HG02642 (cell line): ENCODE measurements around the gene VASH2.
"Not testable (repeated sequence)": the region's sequence is repeated elsewhere in the genome, so short reads cannot be mapped to it uniquely, and the experiment has no call there.

Experiments
- ATAC-seq: cut with Tn5 transposase; IDR thresholded peaks from one replicate; pipeline ENCODE4 v1.9.1; 2021; ENCODE audit warnings: mild to moderate bottlenecking; ENCODE audit not compliant: unreplicated experiment, poor library complexity

Gene VASH2

DNA sequence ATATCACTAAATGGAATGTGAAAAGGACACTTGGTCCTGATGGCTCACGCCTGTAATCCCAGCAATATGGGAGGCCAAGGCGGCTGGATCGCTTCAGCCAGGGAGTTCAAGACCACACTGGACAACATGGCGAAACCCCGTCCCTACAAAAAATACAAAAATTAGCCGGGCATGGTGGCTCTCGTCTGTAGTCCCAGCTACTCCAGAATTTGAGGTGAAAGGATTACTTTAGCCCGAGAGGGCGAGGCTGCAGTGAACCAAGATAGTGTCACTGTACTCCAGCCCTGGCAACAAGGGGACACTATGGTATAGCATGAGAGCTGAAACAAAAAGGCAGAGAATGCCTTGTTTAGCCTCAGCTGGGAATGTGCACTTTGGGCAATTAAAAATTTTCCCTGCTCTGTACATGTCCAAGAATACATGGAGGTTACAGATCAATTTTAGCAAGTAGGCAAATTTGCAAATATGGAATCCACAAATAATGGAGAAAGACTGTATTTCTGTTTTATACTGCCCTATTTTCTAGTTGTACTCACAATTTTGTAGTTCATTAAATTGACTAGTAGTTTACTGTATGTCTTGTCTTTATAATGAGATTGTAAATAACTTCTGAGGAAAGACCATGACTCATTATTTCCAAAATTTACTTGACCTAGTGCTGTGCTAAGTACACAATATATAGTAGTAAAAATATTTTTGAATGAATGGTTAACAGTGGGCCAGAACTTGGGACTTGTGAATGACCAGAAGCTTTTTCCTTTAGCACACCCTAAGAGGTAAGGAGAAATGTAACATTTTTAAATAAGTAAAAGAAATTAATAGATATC lies 67.3 kb downstream of the VASH2 start:
- no peak for ATAC-seq

DNA sequence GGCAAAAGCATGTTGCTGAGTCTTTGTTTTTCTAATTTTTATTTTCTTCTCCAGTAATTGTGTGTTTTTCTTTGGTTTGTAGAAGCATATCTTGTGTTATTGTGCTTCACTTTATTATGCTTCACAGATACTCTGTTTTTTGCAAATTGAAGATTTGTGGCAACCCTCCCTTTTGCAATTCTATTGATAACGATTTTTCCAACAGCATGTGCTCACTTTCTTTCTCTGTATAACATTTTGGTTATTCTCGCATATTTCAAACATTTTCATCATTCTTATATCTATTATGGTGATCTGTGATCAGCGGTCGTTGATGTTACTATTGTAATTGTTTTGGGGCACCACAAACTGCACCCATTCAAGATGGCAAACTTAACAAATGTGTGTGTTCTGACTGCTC lies 69.1 kb downstream of the VASH2 start:
- ATAC-seq: no peak

DNA sequence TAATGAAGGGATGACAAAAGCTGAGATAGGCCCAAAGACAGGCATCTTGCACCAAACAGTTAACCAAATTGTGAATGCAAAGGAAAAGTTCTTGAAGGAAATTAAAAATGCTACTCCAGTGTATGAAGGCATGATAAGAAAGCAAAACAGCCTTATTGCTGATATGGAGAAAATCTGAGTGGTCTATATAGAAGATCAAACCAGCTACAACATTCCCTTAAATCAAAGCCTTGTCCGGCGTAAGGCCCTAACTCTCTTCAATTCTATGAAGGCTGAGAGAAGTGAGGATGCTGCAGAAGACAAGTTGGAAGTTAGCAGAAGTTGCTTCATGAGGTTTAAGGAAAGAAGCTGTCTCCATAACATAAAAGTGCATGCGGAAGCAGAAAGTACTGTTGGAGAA lies 69.7 kb downstream of the VASH2 start:
- no peak for ATAC-seq

- ATAC-seq: not testable (repeated sequence)
Observed at GRCh38 chr1:213027024-213027423, 76.7 kb downstream of the VASH2 start.

DNA sequence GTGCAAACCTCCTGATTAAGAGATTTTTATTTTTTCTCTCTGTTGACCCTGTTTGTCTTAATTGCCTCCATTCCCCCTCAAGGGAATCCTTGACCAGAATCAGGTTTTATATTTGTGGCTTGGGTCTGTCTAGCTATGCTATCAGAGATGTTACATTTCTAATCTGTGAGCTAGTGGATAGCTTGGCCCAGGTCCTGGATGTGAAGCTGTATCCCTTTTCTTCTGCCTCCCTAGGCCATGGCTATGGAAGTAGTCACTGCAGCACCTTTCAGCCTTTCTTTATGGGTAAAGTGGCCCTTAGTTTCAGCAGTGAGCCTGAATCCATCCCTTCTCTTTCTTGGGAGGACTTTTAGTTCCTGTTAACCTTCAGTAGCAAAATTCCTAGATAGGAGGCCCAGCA lies 82.3 kb downstream of the VASH2 start:
- no peak for ATAC-seq

DNA sequence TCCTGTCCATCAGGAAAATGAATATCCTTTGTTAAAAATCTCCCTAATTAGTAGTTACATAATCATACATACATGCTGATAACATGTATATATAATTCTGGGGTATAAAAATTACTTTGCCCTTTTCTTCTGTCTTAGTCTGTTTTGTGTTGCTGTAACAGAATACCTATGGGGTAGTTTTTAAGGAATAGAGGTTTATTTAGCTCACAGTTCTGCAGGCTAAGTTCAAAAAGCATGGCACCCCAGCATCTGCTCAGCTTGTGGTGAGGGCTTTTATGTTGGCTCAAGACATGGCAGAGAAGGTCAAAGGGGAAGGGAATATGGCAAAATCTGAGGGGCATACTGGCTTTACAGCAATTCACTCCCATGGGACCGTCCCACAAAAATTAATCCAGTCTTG lies 84.4 kb downstream of the VASH2 start:
- no peak for ATAC-seq

DNA sequence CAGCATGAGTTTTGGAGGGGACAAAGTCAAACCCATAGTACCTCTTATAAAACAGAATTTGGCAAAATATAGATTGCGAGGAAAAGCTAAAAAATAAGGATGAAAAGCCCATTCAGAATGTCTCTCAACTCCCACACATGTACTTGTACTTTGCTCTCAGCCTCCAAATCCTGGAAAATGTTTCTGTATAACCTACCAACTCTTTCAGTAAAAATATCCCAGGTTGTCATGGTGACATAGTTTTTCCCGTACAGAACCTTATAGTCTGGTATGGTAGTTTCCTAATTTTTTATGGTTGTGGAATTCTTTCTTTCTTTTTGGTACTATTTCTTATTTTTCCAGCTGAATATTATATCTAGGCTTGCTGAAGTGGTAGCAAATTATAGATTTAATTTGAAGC lies 85.2 kb downstream of the VASH2 start:
- no peak for ATAC-seq
